H1 (cell line): ENCODE results near the gene SF3A2. TPM values are rescaled to one million over a fixed set of nuclear protein-coding genes. Genes with fewer than 3 reads are reported as not detected.

ENCODE experiments used
- CTCF ChIA-PET: fragments of 300-600 bp; sonication (Branson Sonifier 250); formaldehyde crosslinking; loops from one replicate; lab custom pipeline; 2021; ENCODE audit not compliant: partially characterized antibody; lab: Charles Lee
- POLR2A ChIA-PET: fragments of 300-600 bp; sonication (Branson Sonifier 250); formaldehyde crosslinking; loops from one replicate; lab custom pipeline; 2021; ENCODE audit warnings: inconsistent platforms; ENCODE audit not compliant: partially characterized antibody; lab: Charles Lee
- DNase-seq, 2 experiments: peaks; one replicate each; pipeline versions ENCODE4 v3.0.0 to v3.0.0-alpha.2; 2010 to 2022; ENCODE audit warnings: low spot score in 2 of 2, low read depth in 1 of 2, mixed read lengths in 1 of 2
- FAIRE-seq: peaks from 2 replicates; lab custom pipeline; 2011; peaks lifted over from hg19 to GRCh38; lab: Jason Lieb, UNC
- H2AFZ ChIP-seq: 2 replicates; pipeline ENCODE4 v1.8.1; 2012; ENCODE audit warnings: low read length, inconsistent platforms
- H2AK5ac ChIP-seq: 2 replicates; pipeline ENCODE4 v1.6.1; 2013; ENCODE audit warnings: low read depth, low read length
- H2BK120ac ChIP-seq: replicated peaks from 2 replicates; pipeline ENCODE3; 2013; ENCODE audit warnings: low read depth, low read length, inconsistent platforms
- H2BK12ac ChIP-seq: 2 replicates; pipeline ENCODE4 v1.6.1; 2013; ENCODE audit warnings: low read depth, low read length
- H2BK15ac ChIP-seq: 2 replicates; pipeline ENCODE4 v1.6.1; 2013; ENCODE audit warnings: low read length
- H2BK20ac ChIP-seq: 2 replicates; pipeline ENCODE4 v1.6.1; 2013; ENCODE audit warnings: low read length
- H2BK5ac ChIP-seq: 2 replicates; pipeline ENCODE4 v1.6.1; 2013; ENCODE audit warnings: low read depth, low read length
- H3K14ac ChIP-seq: 2 replicates; pipeline ENCODE4 v1.6.1; 2013; ENCODE audit warnings: inconsistent platforms; ENCODE audit not compliant: insufficient read length
- H3K18ac ChIP-seq: 2 replicates; pipeline ENCODE4 v1.6.1; 2013; ENCODE audit warnings: low read length; ENCODE audit errors: extremely low read depth
- H3K23ac ChIP-seq: 2 replicates; pipeline ENCODE4 v1.6.1; 2013; ENCODE audit warnings: inconsistent platforms; ENCODE audit not compliant: insufficient read length
- H3K23me2 ChIP-seq: 2 replicates; pipeline ENCODE4 v1.6.1; 2013; ENCODE audit warnings: low read depth, low read length
- H3K27ac ChIP-seq: 2 replicates; pipeline ENCODE4 v1.6.1; 2011; ENCODE audit warnings: low read depth, low read length, inconsistent platforms
- H3K27me3 ChIP-seq, 4 experiments: replicated peaks in 1 of 4; 1 replicate in 1 of 4; 2 replicates in 3 of 4; pipeline versions ENCODE4 v1.6.1 to v1.8.1; 2011 to 2013; ENCODE audit warnings: low read length in 3 of 4, mild to moderate bottlenecking in 3 of 4, inconsistent platforms in 2 of 4, mixed read lengths in 2 of 4, moderate library complexity in 1 of 4; ENCODE audit not compliant: control insufficient read depth in 3 of 4, insufficient read depth in 3 of 4; ENCODE audit errors: extremely low read depth in 1 of 4
- H3K36me3 ChIP-seq, 4 experiments: 2 replicates each; pipeline versions ENCODE4 v1.6.1 to v1.8.1; 2011 to 2013; ENCODE audit warnings: mild to moderate bottlenecking in 4 of 4, low read length in 3 of 4, moderate library complexity in 2 of 4, control low read depth in 1 of 4, inconsistent platforms in 1 of 4; ENCODE audit not compliant: insufficient read depth in 4 of 4, control insufficient read depth in 2 of 4
- H3K4ac ChIP-seq: replicated peaks from 2 replicates; pipeline ENCODE3; 2013; ENCODE audit warnings: low read length, low read depth, mixed read lengths, inconsistent platforms; ENCODE audit not compliant: insufficient read length
- H3K4me1 ChIP-seq, 4 experiments: replicated peaks in 1 of 4; 1 replicate in 1 of 4; 2 replicates in 3 of 4; pipeline versions ENCODE4 v1.6.1 to v1.8.1; 2011 to 2013; ENCODE audit warnings: low read length in 3 of 4, inconsistent platforms in 2 of 4, mixed read lengths in 1 of 4; ENCODE audit not compliant: insufficient read depth in 4 of 4, control insufficient read depth in 3 of 4
- H3K4me2 ChIP-seq, 2 experiments: 2 replicates each; pipeline versions ENCODE4 v1.6.1 to v1.8.1; 2011 to 2013; ENCODE audit warnings: low read depth in 2 of 2, low read length in 2 of 2, control low read depth in 1 of 2, inconsistent platforms in 1 of 2, mild to moderate bottlenecking in 1 of 2; ENCODE audit not compliant: insufficient read depth in 1 of 2
- H3K4me3 ChIP-seq, 4 experiments: fragments of 200-600, 300-600 bp in 1 of 4; sonication (generic), shearing (Covaris generic), sonication (Bioruptor Twin) in 1 of 4; 2 replicates each; pipeline versions ENCODE4 v1.5.1 to v1.8.1; 2011 to 2016; ENCODE audit warnings: low read length in 4 of 4, low read depth in 3 of 4, control low read depth in 2 of 4, inconsistent platforms in 2 of 4, mild to moderate bottlenecking in 2 of 4, mixed read lengths in 1 of 4, moderate library complexity in 1 of 4; ENCODE audit not compliant: insufficient read depth in 2 of 4; ENCODE audit errors: extremely low read depth in 1 of 4
- H3K56ac ChIP-seq: replicated peaks from 2 replicates; pipeline ENCODE3; 2013; ENCODE audit warnings: low read depth, mild to moderate bottlenecking, mixed read lengths, low read length, inconsistent platforms; ENCODE audit not compliant: insufficient read length
- H3K79me1 ChIP-seq: 2 replicates; pipeline ENCODE4 v1.6.1; 2013; ENCODE audit warnings: low read depth, low read length, control low read depth
- H3K79me2 ChIP-seq, 2 experiments: 2 replicates each; pipeline versions ENCODE4 v1.6.1 to v1.8.1; 2012 to 2013; ENCODE audit warnings: low read length in 2 of 2, mild to moderate bottlenecking in 2 of 2, inconsistent platforms in 1 of 2; ENCODE audit not compliant: insufficient read depth in 2 of 2, control insufficient read depth in 1 of 2
- H3K9ac ChIP-seq, 4 experiments: replicated peaks in 1 of 4; 1 replicate in 1 of 4; 2 replicates in 3 of 4; pipeline versions ENCODE4 v1.6.1 to v1.8.1; 2011 to 2013; ENCODE audit warnings: low read depth in 3 of 4, low read length in 3 of 4, control low read depth in 2 of 4, mild to moderate bottlenecking in 2 of 4, moderate library complexity in 2 of 4, inconsistent platforms in 1 of 4; ENCODE audit errors: extremely low read depth in 1 of 4
- H3K9me3 ChIP-seq, 2 experiments: 2 replicates each; pipeline versions ENCODE4 v1.6.1 to v1.8.1; 2012 to 2013; ENCODE audit warnings: mild to moderate bottlenecking in 2 of 2, moderate library complexity in 2 of 2, control low read depth in 1 of 2, inconsistent platforms in 1 of 2, low read depth in 1 of 2, low read length in 1 of 2, mixed read lengths in 1 of 2; ENCODE audit not compliant: insufficient read depth in 2 of 2
- H4K20me1 ChIP-seq, 2 experiments: replicated peaks in 1 of 2; 2 replicates each; pipeline versions ENCODE3 to v1.8.1; 2011 to 2013; ENCODE audit warnings: inconsistent platforms in 2 of 2, low read length in 2 of 2, mild to moderate bottlenecking in 1 of 2; ENCODE audit not compliant: insufficient read depth in 2 of 2, control insufficient read depth in 1 of 2
- H4K5ac ChIP-seq: 2 replicates; pipeline ENCODE4 v1.6.1; 2013; ENCODE audit warnings: low read length, low read depth, mixed read lengths, inconsistent platforms; ENCODE audit not compliant: insufficient read length
- H4K8ac ChIP-seq: 2 replicates; pipeline ENCODE4 v1.8.0; 2013; ENCODE audit warnings: mild to moderate bottlenecking, moderate library complexity, low read length, inconsistent platforms; ENCODE audit not compliant: insufficient read depth; ENCODE audit errors: extremely low read depth
- H4K91ac ChIP-seq: replicated peaks from 2 replicates; pipeline ENCODE3; 2013; ENCODE audit warnings: low read length, mixed read lengths, inconsistent platforms; ENCODE audit not compliant: insufficient read length
- CBX5 ChIP-seq: fragments of 300-800, 300-1000 bp; sonication (generic); IDR thresholded peaks from 2 replicates; pipeline ENCODE4 v1.7.1; 2016; ENCODE audit warnings: antibody characterized with exemption, low read length, low read depth
- MAFK ChIP-seq: IDR thresholded peaks from 2 replicates; pipeline ENCODE4 v1.6.1; 2012; ENCODE audit warnings: low read depth, mild to moderate bottlenecking, improper control_type of control experiment, low read length
- SP1 ChIP-seq: IDR thresholded peaks from 2 replicates; pipeline ENCODE4 v1.6.1; 2011; ENCODE audit warnings: low read depth, low read length
- SP4 ChIP-seq: IDR thresholded peaks from 2 replicates; pipeline ENCODE4 v1.6.1; 2012; ENCODE audit warnings: low read length, inconsistent platforms
- WGBS, 2 experiments: shearing (Covaris generic) in 1 of 2; methylation state at CpG; one replicate each; pipeline versions ENCODE4 v1.1.6 to v1.1.7; 2013 to 2015; ENCODE audit warnings: low lambda C conversion rate in 2 of 2, mixed read lengths in 2 of 2, inconsistent platforms in 1 of 2, low coverage in 1 of 2, missing lambda C conversion rate in 1 of 2; ENCODE audit not compliant: insufficient replicate concordance in 2 of 2, insufficient coverage in 1 of 2, insufficient read length in 1 of 2; ENCODE audit errors: extremely low coverage in 1 of 2, missing lambda C conversion rate in 1 of 2; 5-methylcytosine and 5-hydroxymethylcytosine counted together
- polyA plus RNA-seq, 7 experiments: library from polyadenylated mRNA; depleted of rRNA in 3 of 7; stranded (reverse) in 5 of 7; unstranded in 2 of 7; fragments of >200 nt in 5 of 7; fragments of 200-250 nt in 2 of 7; gene quantifications; 1 replicate in 5 of 7; 2 replicates in 1 of 7; 4 replicates in 1 of 7; pipeline versions ENCODE4 v1.2.1 to v1.2.3, GENCODE V29; 2011 to 2013; ENCODE audit warnings: missing spikeins in 2 of 7, mixed read lengths in 2 of 7
- total RNA-seq: library from RNA; stranded (reverse); fragmentation: NEBNext Ultra II Directional; extraction: Animal tissue kit (Norgen Biotek cat#: 25700); gene quantifications from 2 replicates; pipeline ENCODE4 v1.2.1, GENCODE V29; 2021

The SF3A2 gene
- total and polyA plus RNA-seq, 2 of the 8 experiments (the other 6 are each of a cell fraction or from before 2014, with no cell fraction given) = 15.3 to 146 TPM

DNA sequence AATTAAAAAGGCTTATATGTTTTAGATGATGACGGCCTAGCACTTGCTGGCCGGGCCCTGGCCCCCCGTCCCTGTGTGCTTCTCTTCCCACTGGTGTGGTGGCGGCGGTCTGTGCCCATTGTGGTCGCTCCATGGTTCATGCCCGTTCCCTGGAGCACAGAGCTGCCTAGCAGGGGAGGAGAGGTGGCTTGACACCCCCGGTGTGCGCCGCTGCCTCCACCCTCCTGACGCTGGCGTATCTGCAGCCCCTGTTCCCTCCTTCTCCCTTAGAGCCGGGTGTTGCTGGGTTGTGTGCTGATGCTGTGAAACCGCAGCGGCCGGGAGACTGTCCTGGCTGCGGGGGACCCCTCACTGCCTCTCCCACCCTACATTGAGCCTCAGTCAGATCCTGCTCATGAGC is 43.8 kb upstream of the SF3A2 start:
- Histone ChIP-seq H4K5ac (no peak overlapping the region), H3K79me1 (peaks cover 11% of the 10 kb centered on the region), H2BK12ac (no peak overlapping the region), H3K4ac (no peak overlapping the region), H3K27me3 (no peaks in the 10 kb centered on the region), H3K27ac (no peak overlapping the region), H4K8ac (no peak overlapping the region), H3K4me2 (no peak overlapping the region), H2BK15ac (no peak overlapping the region), H3K14ac (no peak overlapping the region), H3K4me1 (no peaks in the 10 kb centered on the region), H3K56ac (no peak overlapping the region), H3K36me3 (peaks cover 6 to 29% (median 14%) of the 10 kb centered on the region in 4 experiments; a peak in 7 of 8 replicates), H3K23ac (no peak overlapping the region), H4K91ac (no peak overlapping the region), H3K9ac (no peak overlapping the region), H2AFZ (no peak overlapping the region), H3K23me2 (no peaks in the 10 kb centered on the region), H2BK5ac (no peak overlapping the region), H2BK20ac (no peak overlapping the region), H2BK120ac (no peak overlapping the region), H2AK5ac (no peak overlapping the region), H4K20me1 (peaks cover 8 to 32% of the 10 kb centered on the region in 2 experiments), H3K4me3 (no peak overlapping the region), H3K9me3 (no peaks in the 10 kb centered on the region), H3K18ac (no peak overlapping the region), H3K79me2 (peaks cover 0 to 15% of the 10 kb centered on the region in 2 experiments; a peak in 2 of 4 replicates)
- 90% methylated on average over 17 of the region's 17 CpGs; no CpG with 5 or more reads in 1 of the 2 experiments for WGBS, 2 experiments
- DNase-seq (no peak), FAIRE-seq (no peak)
- CTCF ChIA-PET = interaction anchor here (1.0 kb wide), 1 partner anchor 12 kb away, joined by 3 read pairs; no protein-coding TSS in a partner anchor
- POLR2A ChIA-PET = no interaction called here
- TF ChIP-seq SP4 (no peak), MAFK (no peak), SP1 (no peak), CBX5 (no peak)
